Breast epithelium (tissue), 3 donors: Measurements from ENCODE around the gene UBE3C.

ENCODE experiments used
- CTCF ChIP-seq, 3 donors: fragments of 450-650 bp; IDR thresholded peaks; one replicate each; pipeline ENCODE4 v1.5.1; 2016 to 2017; ENCODE audit warnings: antibody characterized with exemption in 3 of 3, mild to moderate bottlenecking in 3 of 3, moderate library complexity in 3 of 3
- POLR2A ChIP-seq: fragments of 450-650 bp; IDR thresholded peaks from one replicate; pipeline ENCODE4 v1.6.1; 2016; ENCODE audit warnings: antibody characterized with exemption, mild to moderate bottlenecking, moderate library complexity
- POLR2AphosphoS5 ChIP-seq, 3 donors: sonication (generic); formaldehyde crosslinking; IDR thresholded peaks; one replicate each; pipeline ENCODE4 v1.6.1; 2017; ENCODE audit warnings: antibody characterized with exemption in 3 of 3

- TF ChIP-seq CTCF (IDR thresholded peaks at IDR 0.05): no peak
- no peak for TF ChIP-seq POLR2AphosphoS5 (IDR thresholded peaks at IDR 0.05)
- no peak for TF ChIP-seq POLR2A
These were observed 127.5 kb downstream of the UBE3C start for GRCh38 chr7:157266272-157266671.
